HEK293T (cell line): Measurements from ENCODE around the gene FERMT1.

ENCODE experiments used
- ARNT ChIP-seq: fragments of 450-650 bp; IDR thresholded peaks from 2 replicates; pipeline ENCODE4 v1.6.1; 2017; ENCODE audit warnings: mild to moderate bottlenecking
- BHLHE40 ChIP-seq: fragments of 450-650 bp; IDR thresholded peaks from 2 replicates; pipeline ENCODE4 v1.6.1; 2016; ENCODE audit warnings: mild to moderate bottlenecking, moderate library complexity, borderline replicate concordance
- CTBP1 ChIP-seq: fragments of 450-650 bp; IDR thresholded peaks from 2 replicates; pipeline ENCODE4 v1.6.1; 2016; ENCODE audit warnings: borderline replicate concordance
- ELF4 ChIP-seq: fragments of 450-650 bp; IDR thresholded peaks from 2 replicates; pipeline ENCODE4 v1.6.1; 2017; ENCODE audit warnings: antibody characterized with exemption
- FOXK2 ChIP-seq: fragments of 450-650 bp; IDR thresholded peaks from 2 replicates; pipeline ENCODE4 v1.6.1; 2016; ENCODE audit warnings: mild to moderate bottlenecking
- FOXM1 ChIP-seq: fragments of 450-650 bp; IDR thresholded peaks from 2 replicates; pipeline ENCODE4 v1.6.1; 2017; ENCODE audit warnings: mild to moderate bottlenecking, borderline replicate concordance
- HDGF ChIP-seq: fragments of 450-650 bp; IDR thresholded peaks from 2 replicates; pipeline ENCODE4 v1.6.1; 2017; ENCODE audit warnings: antibody characterized with exemption, borderline replicate concordance
- L3MBTL2 ChIP-seq: fragments of 450-650 bp; conservative IDR thresholded peaks from 2 replicates; pipeline ENCODE4 v1.6.1; 2016; ENCODE audit warnings: mild to moderate bottlenecking
- NFRKB ChIP-seq: fragments of 450-650 bp; IDR thresholded peaks from 2 replicates; pipeline ENCODE4 v1.6.1; 2016; ENCODE audit warnings: mild to moderate bottlenecking, moderate library complexity
- SP1 ChIP-seq: fragments of 450-650 bp; IDR thresholded peaks from 2 replicates; pipeline ENCODE4 v1.6.1; 2017
- SUZ12 ChIP-seq: fragments of 450-650 bp; IDR thresholded peaks from 2 replicates; pipeline ENCODE4 v1.6.1; 2016; ENCODE audit warnings: mild to moderate bottlenecking
- TF ChIP-seq, protein P1 (sequence below): fragments of 450-650 bp; IDR thresholded peaks from 2 replicates; pipeline ENCODE4 v1.6.1; 2016

DNA sequence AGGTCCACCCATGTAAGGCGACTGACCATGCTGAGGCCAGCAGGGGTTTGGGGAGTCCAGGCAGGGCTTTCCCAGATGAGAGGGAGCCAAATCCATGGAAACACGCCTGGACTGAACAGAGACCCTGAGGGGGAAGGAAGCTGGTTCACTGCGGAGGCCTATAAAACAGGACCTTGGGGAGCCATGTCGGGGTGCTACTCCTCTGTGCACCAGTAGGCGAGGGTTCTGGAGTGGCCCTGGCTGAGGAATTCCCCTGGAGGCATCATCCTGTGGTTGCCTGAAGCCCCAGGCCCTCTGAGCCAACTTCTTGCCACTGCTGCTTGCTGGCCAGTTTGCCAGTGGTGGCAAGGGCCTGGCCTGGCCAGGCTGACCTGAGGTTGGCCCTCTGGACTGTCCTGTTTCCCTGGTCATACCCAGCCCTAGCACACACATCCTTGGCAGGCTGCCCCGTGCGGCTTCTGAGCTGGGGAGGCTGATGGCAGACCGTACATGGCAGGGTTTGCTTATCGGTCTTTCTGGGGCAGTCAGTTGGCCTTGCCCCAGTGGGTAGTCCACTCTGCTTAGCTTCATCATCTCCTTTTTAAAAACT is 66.8 kb downstream of the FERMT1 start:
- no peak for TF ChIP-seq ELF4
- no peak for TF ChIP-seq HDGF
- no peak for TF ChIP-seq CTBP1
- no peak for TF ChIP-seq FOXK2
- TF ChIP-seq NFRKB = no peak
- no peak for TF ChIP-seq SP1
- no peak for TF ChIP-seq L3MBTL2
- TF ChIP-seq BHLHE40 = no peak
- TF ChIP-seq ARNT = no peak
- TF ChIP-seq, protein P1, sequence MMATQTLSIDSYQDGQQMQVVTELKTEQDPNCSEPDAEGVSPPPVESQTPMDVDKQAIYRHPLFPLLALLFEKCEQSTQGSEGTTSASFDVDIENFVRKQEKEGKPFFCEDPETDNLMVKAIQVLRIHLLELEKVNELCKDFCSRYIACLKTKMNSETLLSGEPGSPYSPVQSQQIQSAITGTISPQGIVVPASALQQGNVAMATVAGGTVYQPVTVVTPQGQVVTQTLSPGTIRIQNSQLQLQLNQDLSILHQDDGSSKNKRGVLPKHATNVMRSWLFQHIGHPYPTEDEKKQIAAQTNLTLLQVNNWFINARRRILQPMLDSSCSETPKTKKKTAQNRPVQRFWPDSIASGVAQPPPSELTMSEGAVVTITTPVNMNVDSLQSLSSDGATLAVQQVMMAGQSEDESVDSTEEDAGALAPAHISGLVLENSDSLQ = no peak
- no peak for TF ChIP-seq SUZ12
- no peak for TF ChIP-seq FOXM1
